Neural crest cell (in vitro differentiated cells): ENCODE measurements around the gene CDON. TPM values are rescaled to one million over a fixed set of nuclear protein-coding genes. Genes with fewer than 3 reads are reported as not detected.

Experiments used
- DNase-seq: peaks from one replicate; pipeline ENCODE4 v3.0.0; 2021; ENCODE audit warnings: low read depth, mixed read lengths, low spot score
- H3K27ac Mint-ChIP-seq: one replicate; pipeline ENCODE4 v1.8.0; 2021; ENCODE audit warnings: mild to moderate bottlenecking, mixed read lengths; ENCODE audit not compliant: unreplicated experiment
- H3K27me3 Mint-ChIP-seq: 2 replicates; pipeline ENCODE4 v1.8.0; 2021; ENCODE audit warnings: low read depth, mild to moderate bottlenecking, mixed read lengths
- H3K36me3 Mint-ChIP-seq: 2 replicates; pipeline ENCODE4 v1.8.0; 2021; ENCODE audit warnings: low read depth, mild to moderate bottlenecking, mixed read lengths
- H3K4me1 Mint-ChIP-seq: 2 replicates; pipeline ENCODE4 v1.8.0; 2021; ENCODE audit warnings: mixed read lengths
- H3K4me3 Mint-ChIP-seq: one replicate; pipeline ENCODE4 v1.8.0; 2021; ENCODE audit warnings: mild to moderate bottlenecking, mixed read lengths
- H3K9me3 Mint-ChIP-seq: 2 replicates; pipeline ENCODE4 v1.8.0; 2021; ENCODE audit warnings: mixed read lengths
- CTCF ChIP-seq: fragments of 200-600 bp; sonication (generic); conservative IDR thresholded peaks from 2 replicates; pipeline ENCODE4 v1.5.0; 2021; ENCODE audit warnings: antibody characterized with exemption, mild to moderate bottlenecking
- total RNA-seq: library from RNA; stranded (reverse); gene quantifications from 2 replicates; pipeline ENCODE4 v1.2.1, GENCODE V29; 2021

Gene CDON
- total RNA-seq, 1 donor from 2014 or later, result 22.1 TPM

- Mint-ChIP-seq H3K27ac (no peak overlapping the region), H3K4me3 (no peak overlapping the region), H3K27me3 (no peaks in the 10 kb centered on the region), H3K9me3 (no peaks in the 10 kb centered on the region), H3K36me3 (no peaks in the 10 kb centered on the region), H3K4me1 (peaks cover 24% of the 10 kb centered on the region)
- DNase-seq, result no peak
- TF ChIP-seq CTCF, result no peak
Observed at GRCh38 chr11:125974284-125974683, 88.4 kb downstream of the CDON start.

- Mint-ChIP-seq H3K9me3 (no peaks in the 10 kb centered on the region), H3K4me1 (peaks cover 2% of the 10 kb centered on the region), H3K36me3 (no peaks in the 10 kb centered on the region), H3K4me3 (no peak overlapping the region), H3K27ac (no peak overlapping the region), H3K27me3 (no peaks in the 10 kb centered on the region)
- DNase-seq, result no peak
- no peak for TF ChIP-seq CTCF
Observed at GRCh38 chr11:125971618-125972017, 91.0 kb downstream of the CDON start.

- no peaks in the 10 kb centered on the region for H3K36me3 Mint-ChIP-seq
- no peak overlapping the region for H3K4me3 Mint-ChIP-seq
- no peak for DNase-seq
- no peak overlapping the region for H3K27ac Mint-ChIP-seq
- no peaks in the 10 kb centered on the region for H3K27me3 Mint-ChIP-seq
- H3K4me1 Mint-ChIP-seq, result no peaks in the 10 kb centered on the region
- no peak for TF ChIP-seq CTCF
- no peaks in the 10 kb centered on the region for H3K9me3 Mint-ChIP-seq
Observed at GRCh38 chr11:125968354-125968753, 94.3 kb downstream of the CDON start.

GRCh38 chr11:125967515-125967914 lies 95.2 kb downstream of the CDON start:
- H3K9me3 Mint-ChIP-seq, result peaks cover 5% of the 10 kb centered on the region
- no peak overlapping the region for H3K27ac Mint-ChIP-seq
- no peak overlapping the region for H3K4me3 Mint-ChIP-seq
- DNase-seq, result no peak
- no peaks in the 10 kb centered on the region for H3K27me3 Mint-ChIP-seq
- peaks cover 8% of the 10 kb centered on the region for H3K36me3 Mint-ChIP-seq
- no peaks in the 10 kb centered on the region for H3K4me1 Mint-ChIP-seq
- TF ChIP-seq CTCF, result no peak

- no peak overlapping the region for H3K27ac Mint-ChIP-seq
- H3K36me3 Mint-ChIP-seq, result peaks cover 21% of the 10 kb centered on the region
- H3K4me1 Mint-ChIP-seq, result peaks cover 7% of the 10 kb centered on the region
- peaks cover 6% of the 10 kb centered on the region for H3K9me3 Mint-ChIP-seq
- H3K27me3 Mint-ChIP-seq, result no peaks in the 10 kb centered on the region
- no peak for DNase-seq
- H3K4me3 Mint-ChIP-seq, result no peak overlapping the region
- TF ChIP-seq CTCF, result no peak
Observed at GRCh38 chr11:125960771-125961170, 101.9 kb downstream of the CDON start.

GRCh38 chr11:125959931-125960330 lies 102.7 kb downstream of the CDON start:
- Mint-ChIP-seq H3K4me1 (peaks cover 7% of the 10 kb centered on the region), H3K36me3 (peaks cover 21% of the 10 kb centered on the region), H3K4me3 (no peak overlapping the region), H3K9me3 (peaks cover 6% of the 10 kb centered on the region), H3K27me3 (no peaks in the 10 kb centered on the region), H3K27ac (no peak overlapping the region)
- no peak for TF ChIP-seq CTCF
- DNase-seq, result no peak
